ENCODE results near the gene DTNBP1. TPM values are rescaled to one million over a fixed set of nuclear protein-coding genes. Genes with fewer than 3 reads are reported as not detected.

The DTNBP1 gene
- total and polyA plus RNA-seq, 4 donors, result 26.2 to 37.1 (median 27.6) TPM

DNA sequence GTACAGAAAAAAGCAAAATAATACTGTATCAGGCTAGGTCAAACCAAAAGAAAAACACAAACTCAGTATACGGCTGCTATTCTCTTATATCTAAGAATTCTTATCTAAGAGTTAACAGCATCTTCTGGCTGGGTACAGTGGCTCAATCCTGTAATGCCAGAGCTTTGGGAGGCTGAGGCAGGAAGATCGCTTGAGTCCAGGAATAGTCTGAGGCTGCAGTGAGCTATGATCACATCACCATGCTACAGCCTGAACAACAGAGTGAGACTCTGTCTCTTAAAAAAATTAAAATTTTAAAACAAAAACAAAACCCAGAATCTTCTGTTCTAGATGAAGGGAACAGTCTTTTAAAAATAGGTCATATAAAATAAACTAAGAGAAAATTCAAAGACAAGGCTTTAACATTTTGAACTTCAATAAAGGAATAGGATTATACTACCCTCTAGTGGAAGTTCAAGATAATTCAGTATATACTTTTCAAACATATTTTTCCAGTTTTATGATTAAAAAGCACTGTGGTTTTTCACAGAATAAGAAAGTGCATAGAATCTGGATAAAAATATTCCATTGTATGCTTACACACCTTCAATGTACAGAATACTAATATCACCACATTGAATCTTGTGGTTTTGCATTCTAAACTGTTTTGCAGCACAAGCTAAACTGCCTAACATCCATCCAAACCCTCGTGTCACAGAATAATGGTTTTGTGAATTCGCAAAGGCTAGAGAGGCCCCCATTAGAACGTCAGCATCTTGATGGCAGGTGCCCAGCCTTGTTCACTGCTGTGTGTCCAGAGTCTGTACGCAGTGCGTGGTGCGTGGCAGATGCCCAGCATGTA lies 39.3 kb downstream of the DTNBP1 start:
- ATAC-seq (ENCODE audit: low FRiP score) (peak; percentile 73), DNase-seq (no peak)
- H3K4me3 ChIP-seq (ENCODE audit: low read length in 2 of 2), result no peak overlapping the region
- H3K9me3 ChIP-seq (ENCODE audit: control insufficient read depth, low read length), result no peaks in the 10 kb centered on the region
- intact Hi-C loops (cut with DNase I), result loop anchor here (10.0 kb wide), 4 partner anchors 119 to 1499 kb away; no protein-coding TSS in a partner anchor
- no peaks in the 10 kb centered on the region for H3K36me3 ChIP-seq (ENCODE audit: control insufficient read depth in 1 of 2, insufficient read depth in 2 of 2, low read length in 1 of 2)
- H3K4me1 ChIP-seq (ENCODE audit: control insufficient read depth in 1 of 2, insufficient read depth in 2 of 2, low read length in 2 of 2), result no peaks in the 10 kb centered on the region
- H3K27me3 ChIP-seq (ENCODE audit: control insufficient read depth in 1 of 2, insufficient read depth in 2 of 2, low read length in 1 of 2), result no peaks in the 10 kb centered on the region
- WGBS, 2 donors, result 57 to 59% methylated on average over 8 of the region's 8 CpGs
- H3K27ac ChIP-seq (ENCODE audit: low read depth in 1 of 2, low read length in 2 of 2), result no peak overlapping the region

DNA sequence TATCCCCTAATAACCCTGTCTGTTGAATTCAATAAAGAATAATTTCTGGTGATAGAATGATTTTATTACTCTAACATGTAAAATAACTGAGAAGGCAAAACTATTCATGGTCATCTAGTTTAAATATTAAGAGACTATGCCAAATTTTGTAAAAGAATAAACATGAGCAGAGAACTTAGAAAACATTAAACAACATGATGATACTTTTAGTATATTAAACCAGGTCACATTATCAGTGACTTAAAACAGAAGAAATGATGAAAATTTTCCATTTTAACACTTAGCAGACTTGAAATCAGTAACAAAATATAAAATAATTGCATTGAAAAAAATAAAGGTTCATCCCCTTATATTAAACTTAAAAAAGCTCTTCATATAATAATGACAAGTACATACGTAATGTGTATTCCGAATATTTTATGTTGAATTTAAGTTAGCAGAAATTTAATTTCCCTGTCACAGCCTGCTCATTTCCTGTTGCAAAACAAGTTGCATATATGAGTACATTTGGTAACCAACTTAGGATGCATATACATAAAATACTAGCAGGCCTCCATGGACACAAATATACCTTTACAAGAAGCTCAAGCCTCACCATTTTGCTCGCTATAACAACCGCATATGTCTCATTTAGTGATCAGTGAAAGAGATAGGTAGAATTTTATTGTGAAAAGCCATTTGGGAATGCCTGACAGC lies 40.6 kb downstream of the DTNBP1 start:
- H3K27ac ChIP-seq (ENCODE audit: low read depth in 1 of 2, low read length in 2 of 2), result no peak overlapping the region
- DNase-seq, result no peak
- no peaks in the 10 kb centered on the region for H3K9me3 ChIP-seq (ENCODE audit: control insufficient read depth, low read length)
- 93 to 94% methylated on average over 4 of the region's 4 CpGs for WGBS, 2 donors
- H3K4me1 ChIP-seq (ENCODE audit: control insufficient read depth in 1 of 2, insufficient read depth in 2 of 2, low read length in 2 of 2), result no peaks in the 10 kb centered on the region
- H3K4me3 ChIP-seq (ENCODE audit: low read length in 2 of 2), result no peak overlapping the region
- H3K36me3 ChIP-seq (ENCODE audit: control insufficient read depth in 1 of 2, insufficient read depth in 2 of 2, low read length in 1 of 2), result no peaks in the 10 kb centered on the region
- no peaks in the 10 kb centered on the region for H3K27me3 ChIP-seq (ENCODE audit: control insufficient read depth in 1 of 2, insufficient read depth in 2 of 2, low read length in 1 of 2)
- no peak for ATAC-seq (ENCODE audit: low FRiP score)
- intact Hi-C loops (cut with DNase I), result loop anchor here (10.0 kb wide), 4 partner anchors 117 to 1497 kb away; no protein-coding TSS in a partner anchor

DNA sequence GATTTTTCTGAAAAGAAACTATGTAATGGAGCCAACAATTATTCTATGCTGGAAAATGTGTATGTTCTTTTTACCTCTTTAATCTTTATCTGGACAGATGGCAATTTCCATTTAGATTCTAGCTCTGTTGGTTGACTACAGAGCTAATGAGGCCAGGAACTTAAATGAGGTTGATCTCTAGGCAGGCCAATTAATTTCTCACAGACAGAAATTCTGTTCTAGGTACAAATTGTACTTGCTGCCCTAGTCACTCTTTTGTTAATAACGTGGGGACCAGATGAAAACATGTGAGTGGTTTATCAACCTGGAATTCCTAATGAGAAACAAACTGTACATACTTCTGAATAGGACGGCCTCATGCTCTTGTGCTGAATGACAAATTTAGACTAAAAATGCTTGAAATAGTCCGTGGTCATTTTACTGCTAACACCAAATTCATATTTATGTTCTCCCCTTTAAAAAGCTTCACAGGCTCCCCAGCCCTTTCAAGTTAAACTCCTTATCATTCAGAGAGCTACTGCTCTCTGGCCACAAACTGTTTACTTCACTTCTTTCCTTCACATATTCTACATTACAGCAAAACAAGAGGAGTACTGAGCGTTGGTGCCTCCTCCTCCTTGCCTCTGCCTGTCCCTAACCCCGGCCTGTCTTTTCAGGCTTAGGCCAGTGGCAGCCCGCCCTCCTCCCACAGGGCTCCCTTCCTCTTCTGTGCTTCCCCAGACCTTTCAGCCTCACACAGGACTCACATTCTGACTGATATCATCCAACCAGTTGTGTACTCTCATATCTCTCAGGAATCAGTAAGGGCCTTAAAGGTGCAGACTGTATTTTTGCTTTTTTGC lies 41.4 kb downstream of the DTNBP1 start:
- no peak for ATAC-seq (ENCODE audit: low FRiP score)
- H3K4me1 ChIP-seq (ENCODE audit: control insufficient read depth in 1 of 2, insufficient read depth in 2 of 2, low read length in 2 of 2), result no peaks in the 10 kb centered on the region
- H3K4me3 ChIP-seq (ENCODE audit: low read length in 2 of 2), result no peak overlapping the region
- intact Hi-C loops (cut with DNase I), result loop anchor here (10.0 kb wide), 4 partner anchors 117 to 1497 kb away; no protein-coding TSS in a partner anchor
- WGBS, 2 donors, result 57 to 71% methylated on average over 6 of the region's 6 CpGs
- peak in 1 of 2 donors; percentile 74 for DNase-seq
- no peak overlapping the region for H3K27ac ChIP-seq (ENCODE audit: low read depth in 1 of 2, low read length in 2 of 2)
- no peaks in the 10 kb centered on the region for H3K27me3 ChIP-seq (ENCODE audit: control insufficient read depth in 1 of 2, insufficient read depth in 2 of 2, low read length in 1 of 2)
- no peaks in the 10 kb centered on the region for H3K36me3 ChIP-seq (ENCODE audit: control insufficient read depth in 1 of 2, insufficient read depth in 2 of 2, low read length in 1 of 2)
- no peaks in the 10 kb centered on the region for H3K9me3 ChIP-seq (ENCODE audit: control insufficient read depth, low read length)

DNA sequence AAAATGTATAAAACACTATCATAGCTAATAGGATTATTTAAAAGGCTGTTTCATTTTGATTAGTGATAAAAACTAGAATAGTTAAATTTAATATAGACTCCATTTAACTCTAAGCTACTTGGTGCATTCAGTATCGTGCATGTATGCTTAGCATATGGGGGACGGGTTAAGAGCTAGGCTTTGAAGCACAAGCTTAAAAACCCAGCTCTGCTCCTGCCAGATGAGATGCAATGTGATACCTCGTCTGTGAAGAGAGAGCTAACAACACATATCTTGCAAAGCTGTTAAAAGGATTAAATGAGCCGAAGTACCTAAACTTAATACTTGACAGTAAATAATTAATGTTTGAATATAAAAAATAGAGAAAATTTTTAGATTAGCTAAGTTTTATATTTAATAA lies 42.2 kb downstream of the DTNBP1 start:
- no peak overlapping the region for H3K4me3 ChIP-seq (ENCODE audit: low read length in 2 of 2)
- no peak overlapping the region for H3K27ac ChIP-seq (ENCODE audit: low read depth in 1 of 2, low read length in 2 of 2)
- DNase-seq, result no peak
- H3K27me3 ChIP-seq (ENCODE audit: control insufficient read depth in 1 of 2, insufficient read depth in 2 of 2, low read length in 1 of 2), result no peaks in the 10 kb centered on the region
- no peak for ATAC-seq (ENCODE audit: low FRiP score)
- no peaks in the 10 kb centered on the region for H3K4me1 ChIP-seq (ENCODE audit: control insufficient read depth in 1 of 2, insufficient read depth in 2 of 2, low read length in 2 of 2)
- no peaks in the 10 kb centered on the region for H3K9me3 ChIP-seq (ENCODE audit: control insufficient read depth, low read length)
- H3K36me3 ChIP-seq (ENCODE audit: control insufficient read depth in 1 of 2, insufficient read depth in 2 of 2, low read length in 1 of 2), result no peaks in the 10 kb centered on the region
- 91 to 92% methylated on average over 4 of the region's 4 CpGs for WGBS, 2 donors
- intact Hi-C loops (cut with DNase I), result loop anchor here (10.0 kb wide), 4 partner anchors 116 to 1496 kb away; no protein-coding TSS in a partner anchor

DNA sequence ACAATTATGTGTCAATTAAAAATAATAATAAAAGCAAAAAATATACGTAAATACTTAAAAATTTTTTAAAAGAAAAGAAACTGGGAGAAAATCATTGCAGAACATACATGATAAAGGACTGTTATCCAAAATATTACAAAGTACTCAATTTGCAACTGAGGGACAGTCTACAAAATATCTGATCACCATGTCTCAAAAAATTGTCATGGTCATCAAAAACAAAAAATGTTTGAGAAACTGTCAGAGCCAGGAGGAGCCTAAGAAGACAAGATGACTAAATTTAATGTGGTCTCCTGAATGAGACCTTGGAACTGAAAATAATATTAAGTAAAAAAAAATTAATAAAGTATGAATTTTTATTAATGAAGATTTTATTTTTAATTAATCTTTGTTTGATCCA lies 43.5 kb downstream of the DTNBP1 start:
- WGBS, 2 donors, result 96 to 98% methylated on average over 1 of the region's 1 CpG
- Histone ChIP-seq H3K27ac (ENCODE audit: low read depth in 1 of 2, low read length in 2 of 2) (no peak overlapping the region), H3K4me3 (ENCODE audit: low read length in 2 of 2) (no peak overlapping the region), H3K36me3 (ENCODE audit: control insufficient read depth in 1 of 2, insufficient read depth in 2 of 2, low read length in 1 of 2) (no peaks in the 10 kb centered on the region), H3K27me3 (ENCODE audit: control insufficient read depth in 1 of 2, insufficient read depth in 2 of 2, low read length in 1 of 2) (no peaks in the 10 kb centered on the region), H3K4me1 (ENCODE audit: control insufficient read depth in 1 of 2, insufficient read depth in 2 of 2, low read length in 2 of 2) (no peaks in the 10 kb centered on the region), H3K9me3 (ENCODE audit: control insufficient read depth, low read length) (no peaks in the 10 kb centered on the region)
- intact Hi-C loops (cut with DNase I), result loop anchor here in 1 of 2 donors (10.0 kb wide), 1 partner anchor 115 kb away; no protein-coding TSS in a partner anchor
- DNase-seq (no peak), ATAC-seq (ENCODE audit: low FRiP score) (no peak)

DNA sequence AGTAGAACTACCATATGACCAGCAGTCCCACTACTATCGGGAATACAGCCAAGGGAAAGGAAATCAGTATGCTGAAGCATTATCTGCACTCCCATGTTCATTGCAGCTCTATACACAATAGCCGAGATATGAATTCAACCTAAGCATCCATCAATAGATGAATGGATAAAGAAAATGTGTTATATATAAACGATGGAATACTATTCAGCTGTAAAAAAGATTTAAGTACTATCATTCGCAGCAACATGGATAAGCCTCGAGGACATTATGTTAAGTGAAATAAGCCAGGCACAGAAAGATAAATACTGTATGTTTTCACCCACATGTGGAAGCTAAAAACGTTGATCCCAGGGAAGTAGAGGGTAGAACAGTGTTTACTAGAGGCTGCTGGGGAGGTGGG lies 44.1 kb downstream of the DTNBP1 start:
- 93 to 94% methylated on average over 6 of the region's 6 CpGs for WGBS, 2 donors
- no peak overlapping the region for H3K4me3 ChIP-seq (ENCODE audit: low read length in 2 of 2)
- no peaks in the 10 kb centered on the region for H3K9me3 ChIP-seq (ENCODE audit: control insufficient read depth, low read length)
- H3K4me1 ChIP-seq (ENCODE audit: control insufficient read depth in 1 of 2, insufficient read depth in 2 of 2, low read length in 2 of 2), result no peaks in the 10 kb centered on the region
- H3K27ac ChIP-seq (ENCODE audit: low read depth in 1 of 2, low read length in 2 of 2), result no peak overlapping the region
- no peaks in the 10 kb centered on the region for H3K36me3 ChIP-seq (ENCODE audit: control insufficient read depth in 1 of 2, insufficient read depth in 2 of 2, low read length in 1 of 2)
- no peak for DNase-seq
- no peak for ATAC-seq (ENCODE audit: low FRiP score)
- no peaks in the 10 kb centered on the region for H3K27me3 ChIP-seq (ENCODE audit: control insufficient read depth in 1 of 2, insufficient read depth in 2 of 2, low read length in 1 of 2)
- intact Hi-C loops (cut with DNase I), result loop anchor here in 1 of 2 donors (10.0 kb wide), 1 partner anchor 114 kb away; no protein-coding TSS in a partner anchor

DNA sequence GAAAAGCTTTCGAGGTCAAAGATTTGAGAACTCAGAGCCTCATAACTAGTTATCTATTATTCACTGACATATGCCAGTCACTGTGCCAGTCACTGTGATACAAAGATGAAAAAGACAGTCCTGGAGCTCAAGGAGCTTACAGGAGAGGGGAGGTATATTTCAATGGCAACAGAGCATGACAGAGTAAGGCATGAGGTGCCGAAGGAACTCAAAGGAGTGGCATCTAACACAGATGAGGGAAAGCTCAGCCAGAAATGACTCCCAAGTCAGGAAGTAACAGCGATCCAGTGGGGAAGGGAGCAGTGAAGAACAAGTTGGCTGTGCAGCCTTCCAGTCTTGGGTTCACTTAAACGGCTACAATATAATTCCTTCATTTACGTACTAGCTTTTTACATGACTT lies 46.6 kb downstream of the DTNBP1 start:
- DNase-seq (no peak), ATAC-seq (ENCODE audit: low FRiP score) (no peak)
- Histone ChIP-seq H3K9me3 (ENCODE audit: control insufficient read depth, low read length) (no peaks in the 10 kb centered on the region), H3K27me3 (ENCODE audit: control insufficient read depth in 1 of 2, insufficient read depth in 2 of 2, low read length in 1 of 2) (no peaks in the 10 kb centered on the region), H3K4me3 (ENCODE audit: low read length in 2 of 2) (no peak overlapping the region), H3K4me1 (ENCODE audit: control insufficient read depth in 1 of 2, insufficient read depth in 2 of 2, low read length in 2 of 2) (no peaks in the 10 kb centered on the region), H3K36me3 (ENCODE audit: control insufficient read depth in 1 of 2, insufficient read depth in 2 of 2, low read length in 1 of 2) (no peaks in the 10 kb centered on the region), H3K27ac (ENCODE audit: low read depth in 1 of 2, low read length in 2 of 2) (no peak overlapping the region)
- intact Hi-C loops (cut with DNase I), result loop anchor here in 1 of 2 donors (10.0 kb wide), 1 partner anchor 111 kb away; no protein-coding TSS in a partner anchor
- 94% methylated on average over 5 of the region's 5 CpGs for WGBS, 2 donors

DNA sequence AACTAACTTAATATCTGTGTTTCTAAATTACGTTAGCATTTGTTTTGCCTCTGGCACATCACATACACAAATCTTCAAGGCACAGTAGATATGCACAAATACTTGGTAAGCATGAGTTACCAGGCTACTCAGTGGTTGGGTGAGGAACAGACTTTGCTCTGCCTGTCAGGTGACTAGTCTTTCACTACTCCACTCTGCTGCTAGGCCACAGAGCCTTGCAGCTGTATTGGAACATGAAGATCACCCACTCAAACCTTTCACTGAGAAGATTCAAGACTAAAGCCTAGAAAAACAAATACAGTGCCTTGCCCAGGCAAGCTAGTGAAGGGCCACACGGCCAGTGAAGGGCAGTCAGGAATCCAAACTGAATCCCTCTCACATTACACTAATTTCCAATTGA lies 47.0 kb downstream of the DTNBP1 start:
- ATAC-seq (ENCODE audit: low FRiP score), result no peak
- H3K4me3 ChIP-seq (ENCODE audit: low read length in 2 of 2), result no peak overlapping the region
- DNase-seq, result no peak
- H3K36me3 ChIP-seq (ENCODE audit: control insufficient read depth in 1 of 2, insufficient read depth in 2 of 2, low read length in 1 of 2), result no peaks in the 10 kb centered on the region
- intact Hi-C loops (cut with DNase I), result loop anchor here in 1 of 2 donors (10.0 kb wide), 1 partner anchor 111 kb away; no protein-coding TSS in a partner anchor
- H3K27ac ChIP-seq (ENCODE audit: low read depth in 1 of 2, low read length in 2 of 2), result no peak overlapping the region
- H3K9me3 ChIP-seq (ENCODE audit: control insufficient read depth, low read length), result no peaks in the 10 kb centered on the region
- WGBS, 2 donors, result 75 to 79% methylated on average over 2 of the region's 2 CpGs
- H3K4me1 ChIP-seq (ENCODE audit: control insufficient read depth in 1 of 2, insufficient read depth in 2 of 2, low read length in 2 of 2), result no peaks in the 10 kb centered on the region
- H3K27me3 ChIP-seq (ENCODE audit: control insufficient read depth in 1 of 2, insufficient read depth in 2 of 2, low read length in 1 of 2), result no peaks in the 10 kb centered on the region
